HCT116 (cell line): Measurements from ENCODE around the gene CLASP1. TPM values are rescaled to one million over a fixed set of nuclear protein-coding genes. Genes with fewer than 3 reads are reported as not detected.

Source experiments
- ATAC-seq: fragments of 200-7000 bp; cut with Tn5 transposase; 2 replicates; pipeline ENCODE4 v1.9.1; 2020; ENCODE audit warnings: mild to moderate bottlenecking, moderate library complexity
- BruUV-seq: library from RNA; stranded (reverse); fragments of 400-500 nt; replicated peaks from 2 replicates; lab custom pipeline; 2021; lab: Mats Ljungman, UMichigan
- CTCF ChIA-PET: fragments of 300-600 bp; sonication (Branson Sonifier 250); formaldehyde crosslinking; loops from one replicate; lab custom pipeline; 2021; ENCODE audit warnings: antibody characterized with exemption; lab: Charles Lee
- POLR2A ChIA-PET: fragments of 300-600, 350-600 bp; sonication (Branson Sonifier 250); formaldehyde crosslinking; loops from one replicate; lab custom pipeline; 2021; ENCODE audit warnings: antibody characterized with exemption; lab: Charles Lee
- RAD21 ChIA-PET, 2 experiments: fragments of 300-600 bp; sonication (Branson Sonifier 250); formaldehyde crosslinking; loops; one replicate each; lab custom pipeline; 2023; ENCODE audit warnings: low total read pairs in 2 of 2; ENCODE audit not compliant: uncharacterized antibody in 2 of 2, unreplicated experiment in 2 of 2, low non-redundant PET in 1 of 2; lab: Charles Lee
- DNase-seq: peaks from one replicate; pipeline ENCODE4 v3.0.0-alpha.2; 2010; ENCODE audit warnings: low read depth, low spot score
- H2AFZ ChIP-seq: fragments of 200-600 bp; shearing (Covaris generic), sonication (generic); 2 replicates; pipeline ENCODE4 v1.6.1; 2017; ENCODE audit warnings: low read depth, mixed run types, mixed read lengths, antibody characterized with exemption, low read length; ENCODE audit not compliant: poor library complexity, severe bottlenecking
- H3K27ac ChIP-seq: 2 replicates; pipeline ENCODE4 v1.5.1; 2012; ENCODE audit warnings: low read depth, low read length
- H3K27me3 ChIP-seq: fragments of 200-600 bp; sonication (generic); 2 replicates; pipeline ENCODE4 v1.6.1; 2016; ENCODE audit warnings: mixed run types, low read length, mixed read lengths; ENCODE audit not compliant: insufficient read depth
- H3K36me3 ChIP-seq, 2 experiments: fragments of 200-500 bp in 1 of 2; fragments of 200-600 bp in 1 of 2; sonication (Bioruptor generic) in 1 of 2; sonication (generic) in 1 of 2; 2 replicates each; pipeline versions ENCODE4 v1.5.1 to v1.6.1; 2014 to 2016; ENCODE audit warnings: low read length in 2 of 2, inconsistent platforms in 1 of 2, mixed read lengths in 1 of 2, mixed run types in 1 of 2; ENCODE audit not compliant: insufficient read depth in 2 of 2, control insufficient read depth in 1 of 2
- H3K4me1 ChIP-seq, 2 experiments: fragments of 200-600 bp in 1 of 2; sonication (generic) in 1 of 2; 2 replicates each; pipeline versions ENCODE4 v1.5.1 to v1.6.1; 2012 to 2017; ENCODE audit warnings: low read length in 2 of 2, inconsistent platforms in 1 of 2, mild to moderate bottlenecking in 1 of 2, mixed read lengths in 1 of 2, mixed run types in 1 of 2, moderate library complexity in 1 of 2; ENCODE audit not compliant: insufficient read depth in 2 of 2, control insufficient read depth in 1 of 2
- H3K4me2 ChIP-seq: fragments of 200-600 bp; sonication (generic); 2 replicates; pipeline ENCODE4 v1.6.1; 2017; ENCODE audit warnings: mixed run types, low read length, mixed read lengths
- H3K4me3 ChIP-seq, 2 experiments: fragments of 200-600 bp in 1 of 2; sonication (generic) in 1 of 2; replicated peaks in 1 of 2; 2 replicates each; pipeline ENCODE4 v1.5.1; 2011 to 2016; ENCODE audit warnings: low read length in 2 of 2, control low read depth in 1 of 2, low read depth in 1 of 2, mild to moderate bottlenecking in 1 of 2, mixed read lengths in 1 of 2, mixed run types in 1 of 2
- H3K79me2 ChIP-seq: fragments of 200-600 bp; sonication (generic); 2 replicates; pipeline ENCODE4 v1.6.1; 2017; ENCODE audit warnings: mild to moderate bottlenecking, mixed run types, low read length, moderate library complexity, mixed read lengths; ENCODE audit not compliant: insufficient read depth
- H3K9ac ChIP-seq: fragments of 200-600 bp; sonication (generic); 2 replicates; pipeline ENCODE4 v1.6.1; 2016; ENCODE audit warnings: low read length, mixed read lengths
- H3K9me2 ChIP-seq: fragments of 200-600 bp; sonication (generic), shearing (Covaris generic); 2 replicates; pipeline ENCODE4 v1.6.1; 2017; ENCODE audit warnings: mixed run types, mild to moderate bottlenecking, moderate library complexity; ENCODE audit not compliant: insufficient read depth
- H3K9me3 ChIP-seq, 2 experiments: fragments of 200-500 bp in 1 of 2; fragments of 200-600 bp in 1 of 2; sonication (Bioruptor generic) in 1 of 2; sonication (generic) in 1 of 2; 2 replicates each; pipeline ENCODE4 v1.6.1; 2014 to 2017; ENCODE audit warnings: low read length in 2 of 2, mixed read lengths in 2 of 2, inconsistent platforms in 1 of 2, low read depth in 1 of 2, mild to moderate bottlenecking in 1 of 2, mixed run types in 1 of 2, moderate library complexity in 1 of 2; ENCODE audit not compliant: control insufficient read depth in 1 of 2, insufficient read depth in 1 of 2
- H4K20me1 ChIP-seq: fragments of 200-600 bp; sonication (generic), shearing (Covaris generic); 2 replicates; pipeline ENCODE4 v1.6.1; 2017; ENCODE audit warnings: mixed run types, mild to moderate bottlenecking, moderate library complexity; ENCODE audit not compliant: insufficient read depth
- CBX3 ChIP-seq: IDR thresholded peaks from 2 replicates; pipeline ENCODE4 v1.6.1; 2012; ENCODE audit warnings: low read depth
- CEBPB ChIP-seq: IDR thresholded peaks from 2 replicates; pipeline ENCODE4 v1.6.1; 2012; ENCODE audit warnings: low read depth
- EGR1 ChIP-seq: IDR thresholded peaks from 2 replicates; pipeline ENCODE4 v1.6.1; 2012; ENCODE audit warnings: low read depth
- ELF1 ChIP-seq: IDR thresholded peaks from 2 replicates; pipeline ENCODE4 v1.6.1; 2012; ENCODE audit warnings: low read depth, borderline replicate concordance
- EZH2 ChIP-seq: fragments of 200-600 bp; sonication (generic); IDR thresholded peaks from 2 replicates; pipeline ENCODE4 v1.6.1; 2017; ENCODE audit warnings: antibody characterized with exemption, mixed run types
- EZH2phosphoT487 ChIP-seq: fragments of 200-600 bp; IDR thresholded peaks from 2 replicates; pipeline ENCODE4 v1.6.1; 2018; ENCODE audit warnings: antibody characterized with exemption, borderline replicate concordance
- FOSL1 ChIP-seq: IDR thresholded peaks from 2 replicates; pipeline ENCODE4 v1.6.1; 2012; ENCODE audit warnings: low read depth
- JUND ChIP-seq: IDR thresholded peaks from 2 replicates; pipeline ENCODE4 v1.6.1; 2012
- POLR2A ChIP-seq: IDR thresholded peaks from 2 replicates; pipeline ENCODE4 v1.7.0; 2011; ENCODE audit warnings: borderline replicate concordance; ENCODE audit not compliant: insufficient read depth, insufficient read length; ENCODE audit errors: extremely low read depth
- POLR2AphosphoS5 ChIP-seq: IDR thresholded peaks from 2 replicates; pipeline ENCODE4 v1.6.1; 2011; ENCODE audit warnings: mild to moderate bottlenecking, low read depth, low read length, moderate library complexity
- SIN3A ChIP-seq: IDR thresholded peaks from 2 replicates; pipeline ENCODE4 v1.6.1; 2012; ENCODE audit warnings: low read depth
- SP1 ChIP-seq: IDR thresholded peaks from 2 replicates; pipeline ENCODE4 v1.6.1; 2012; ENCODE audit warnings: low read depth
- SRF ChIP-seq: IDR thresholded peaks from 2 replicates; pipeline ENCODE4 v1.6.1; 2012; ENCODE audit warnings: low read depth
- TCF7L2 ChIP-seq: IDR thresholded peaks from 2 replicates; pipeline ENCODE4 v1.7.0; 2011; ENCODE audit warnings: borderline replicate concordance, inconsistent platforms; ENCODE audit not compliant: insufficient read depth, insufficient read length; ENCODE audit errors: extremely low read depth
- YY1 ChIP-seq: IDR thresholded peaks from 2 replicates; pipeline ENCODE4 v1.6.1; 2011; ENCODE audit warnings: low read length, low read depth, moderate library complexity, mild to moderate bottlenecking; ENCODE audit not compliant: insufficient replicate concordance; ENCODE audit errors: extremely low read depth
- ZFX ChIP-seq: fragments of 450-650 bp; IDR thresholded peaks from 2 replicates; pipeline ENCODE4 v1.6.1; 2017
- intact Hi-C: fragments of 100-400 bp; cut with micrococcal nuclease; formaldehyde crosslinking; loops from 2 replicates; pipeline ENCODE4 v1.10.0; 2022
- total RNA-seq: library from RNA; stranded (reverse); gene quantifications from one replicate; pipeline ENCODE4 v1.2.1, GENCODE V29; 2021; ENCODE audit not compliant: unreplicated experiment
- TF ChIP-seq, protein P1 (sequence below): IDR thresholded peaks from 2 replicates; pipeline ENCODE4 v1.6.1; 2011; ENCODE audit warnings: mild to moderate bottlenecking, low read length, moderate library complexity; ENCODE audit not compliant: insufficient replicate concordance; ENCODE audit errors: extremely low read depth
- TF ChIP-seq, protein P2 (sequence below): IDR thresholded peaks from 2 replicates; pipeline ENCODE4 v1.6.1; 2012

The CLASP1 gene
- total RNA-seq, 1 experiment from 2014 or later = 41.9 TPM

DNA sequence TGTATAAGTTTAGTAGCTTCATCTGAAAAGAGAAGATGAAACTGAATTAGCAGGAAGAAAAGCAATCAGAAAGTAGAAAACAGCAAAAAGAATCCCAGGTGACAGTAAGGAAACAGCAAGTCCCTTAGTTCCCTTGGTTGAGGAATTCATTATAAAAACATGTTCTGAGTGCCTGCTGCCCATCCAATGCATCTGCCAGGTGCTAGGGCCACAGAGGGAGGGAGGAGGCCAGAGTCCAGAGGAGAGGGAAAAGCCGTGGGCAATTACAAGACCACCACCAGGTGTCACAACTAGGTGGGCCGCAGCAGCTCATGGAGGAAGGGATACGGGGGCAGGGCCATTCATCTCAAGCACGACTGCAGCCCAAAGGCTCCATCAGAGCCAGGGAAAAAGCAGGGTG lies 308.3 kb downstream of the CLASP1 start:
- H4K20me1 ChIP-seq = no peaks in the 10 kb centered on the region
- H3K9me2 ChIP-seq = no peaks in the 10 kb centered on the region
- DNase-seq (no peak), ATAC-seq (no peak)
- no peak overlapping the region for H3K4me2 ChIP-seq
- no peaks in the 10 kb centered on the region for H3K79me2 ChIP-seq
- H3K4me1 ChIP-seq = no peaks in the 10 kb centered on the region
- POLR2A ChIA-PET = no interaction called here
- no peak for TF ChIP-seq CBX3
- TF ChIP-seq FOSL1 = no peak
- TF ChIP-seq, protein P1, sequence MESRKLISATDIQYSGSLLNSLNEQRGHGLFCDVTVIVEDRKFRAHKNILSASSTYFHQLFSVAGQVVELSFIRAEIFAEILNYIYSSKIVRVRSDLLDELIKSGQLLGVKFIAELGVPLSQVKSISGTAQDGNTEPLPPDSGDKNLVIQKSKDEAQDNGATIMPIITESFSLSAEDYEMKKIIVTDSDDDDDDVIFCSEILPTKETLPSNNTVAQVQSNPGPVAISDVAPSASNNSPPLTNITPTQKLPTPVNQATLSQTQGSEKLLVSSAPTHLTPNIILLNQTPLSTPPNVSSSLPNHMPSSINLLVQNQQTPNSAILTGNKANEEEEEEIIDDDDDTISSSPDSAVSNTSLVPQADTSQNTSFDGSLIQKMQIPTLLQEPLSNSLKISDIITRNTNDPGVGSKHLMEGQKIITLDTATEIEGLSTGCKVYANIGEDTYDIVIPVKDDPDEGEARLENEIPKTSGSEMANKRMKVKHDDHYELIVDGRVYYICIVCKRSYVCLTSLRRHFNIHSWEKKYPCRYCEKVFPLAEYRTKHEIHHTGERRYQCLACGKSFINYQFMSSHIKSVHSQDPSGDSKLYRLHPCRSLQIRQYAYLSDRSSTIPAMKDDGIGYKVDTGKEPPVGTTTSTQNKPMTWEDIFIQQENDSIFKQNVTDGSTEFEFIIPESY = no peak
- no peak for TF ChIP-seq EZH2
- no peak for TF ChIP-seq ZFX
- TF ChIP-seq ELF1 = no peak
- no peak for TF ChIP-seq JUND
- intact Hi-C loops = no loop called here
- no peak overlapping the region for H3K9ac ChIP-seq
- CTCF ChIA-PET = interaction anchor here (1.3 to 1.6 kb wide), 2 partner anchors 15 to 245 kb away, joined by 3 to 7 read pairs; no protein-coding TSS in a partner anchor
- H3K4me3 ChIP-seq = no peak overlapping the region
- peaks cover 7% of the 10 kb centered on the region in 2 experiments; a peak in 1 of 4 replicates for H3K36me3 ChIP-seq
- BruUV-seq = no TSS peak
- RAD21 ChIA-PET = no interaction called here
- H3K27me3 ChIP-seq = no peaks in the 10 kb centered on the region
- H2AFZ ChIP-seq = no peak overlapping the region
- H3K9me3 ChIP-seq = no peaks in the 10 kb centered on the region
- no peak overlapping the region for H3K27ac ChIP-seq

DNA sequence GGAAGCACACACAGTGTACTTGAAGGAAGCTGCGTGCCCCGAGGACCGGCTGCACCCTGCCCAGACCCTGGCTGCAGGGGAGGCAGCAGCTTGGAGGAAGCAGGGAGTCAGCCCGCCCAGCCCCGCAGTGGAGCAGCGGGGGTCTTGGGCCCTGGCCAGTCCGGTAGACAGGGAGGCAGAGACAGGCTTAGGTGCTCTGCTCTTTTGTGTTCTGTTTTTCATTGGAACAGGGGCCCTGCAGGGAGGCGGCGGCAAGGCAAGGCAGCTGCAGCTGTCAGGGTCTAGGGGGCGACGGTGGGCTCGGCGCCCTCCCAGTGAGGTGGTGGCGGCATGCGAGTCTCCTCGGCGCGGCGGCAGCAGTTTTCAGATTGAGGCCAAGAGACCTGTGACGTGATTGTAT lies 311.0 kb downstream of the CLASP1 start:
- intact Hi-C loops = no loop called here
- no peaks in the 10 kb centered on the region for H3K9me3 ChIP-seq
- no peak overlapping the region for H3K4me2 ChIP-seq
- peaks cover 0 to 7% of the 10 kb centered on the region in 2 experiments; a peak in 1 of 4 replicates for H3K36me3 ChIP-seq
- H3K9me2 ChIP-seq = no peaks in the 10 kb centered on the region
- no peak overlapping the region for H3K4me3 ChIP-seq
- CTCF ChIA-PET = interaction anchor here (0.8 kb wide), 1 partner anchor 210 kb away, joined by 3 read pairs; no protein-coding TSS in a partner anchor
- RAD21 ChIA-PET = no interaction called here
- no TSS peak for BruUV-seq
- POLR2A ChIA-PET = interaction anchor here (1.7 kb wide), 1 partner anchor 263 kb away, joined by 4 read pairs; no protein-coding TSS in a partner anchor
- H3K4me1 ChIP-seq = no peaks in the 10 kb centered on the region
- ATAC-seq (peak; percentile 31; the same call in 1 of the 2 replicates), DNase-seq (no peak)
- H2AFZ ChIP-seq = no peak overlapping the region
- H3K27me3 ChIP-seq = no peaks in the 10 kb centered on the region
- no peak overlapping the region for H3K9ac ChIP-seq
- H3K79me2 ChIP-seq = no peaks in the 10 kb centered on the region
- no peak overlapping the region for H3K27ac ChIP-seq
- no peaks in the 10 kb centered on the region for H4K20me1 ChIP-seq
- TF ChIP-seq EZH2phosphoT487 (no peak), POLR2A (no peak), ELF1 (no peak), EGR1 (no peak), SP1 (no peak), FOSL1 (no peak), TCF7L2 (no peak), POLR2AphosphoS5 (no peak), CEBPB (no peak), YY1 (no peak), CBX3 (no peak), EZH2 (no peak), ZFX (no peak), SIN3A (no peak), SRF (no peak)
- TF ChIP-seq, protein P2, sequence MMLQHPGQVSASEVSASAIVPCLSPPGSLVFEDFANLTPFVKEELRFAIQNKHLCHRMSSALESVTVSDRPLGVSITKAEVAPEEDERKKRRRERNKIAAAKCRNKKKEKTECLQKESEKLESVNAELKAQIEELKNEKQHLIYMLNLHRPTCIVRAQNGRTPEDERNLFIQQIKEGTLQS = no peak
- TF ChIP-seq, protein P1 = no peak
